Measurements from ENCODE around the gene ST3GAL6. TPM values are rescaled to one million over a fixed set of nuclear protein-coding genes. Genes with fewer than 3 reads are reported as not detected.

Gene ST3GAL6
- total RNA-seq, 3 donors from 2014 or later (not counting 1 experiment from before 2014, with no cell fraction given): 0.38 to 3.7 (median 1.4) TPM

DNA sequence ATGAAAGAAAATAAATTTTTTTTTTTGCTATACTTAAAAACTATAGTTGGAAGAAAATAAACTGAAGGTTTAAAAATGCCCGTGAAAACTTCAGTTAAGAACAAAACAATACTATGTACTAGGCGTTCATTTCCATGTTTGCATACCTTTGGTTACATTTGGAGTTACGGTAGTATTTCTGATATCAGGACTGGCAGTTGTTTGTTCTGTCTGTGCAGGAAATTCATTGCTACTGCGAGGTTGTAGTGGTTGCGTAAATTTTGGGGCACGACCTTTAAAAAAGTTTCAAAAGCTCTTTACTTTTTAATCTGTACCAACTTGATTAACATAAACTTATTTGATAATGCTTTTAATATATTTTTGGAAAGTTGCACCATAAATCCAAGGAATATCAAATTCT, 47.9 kb downstream of the ST3GAL6 start:
- 64% methylated on average over 4 of the region's 6 CpGs for WGBS (ENCODE audit: insufficient coverage)
- TF ChIP-seq, protein P1, sequence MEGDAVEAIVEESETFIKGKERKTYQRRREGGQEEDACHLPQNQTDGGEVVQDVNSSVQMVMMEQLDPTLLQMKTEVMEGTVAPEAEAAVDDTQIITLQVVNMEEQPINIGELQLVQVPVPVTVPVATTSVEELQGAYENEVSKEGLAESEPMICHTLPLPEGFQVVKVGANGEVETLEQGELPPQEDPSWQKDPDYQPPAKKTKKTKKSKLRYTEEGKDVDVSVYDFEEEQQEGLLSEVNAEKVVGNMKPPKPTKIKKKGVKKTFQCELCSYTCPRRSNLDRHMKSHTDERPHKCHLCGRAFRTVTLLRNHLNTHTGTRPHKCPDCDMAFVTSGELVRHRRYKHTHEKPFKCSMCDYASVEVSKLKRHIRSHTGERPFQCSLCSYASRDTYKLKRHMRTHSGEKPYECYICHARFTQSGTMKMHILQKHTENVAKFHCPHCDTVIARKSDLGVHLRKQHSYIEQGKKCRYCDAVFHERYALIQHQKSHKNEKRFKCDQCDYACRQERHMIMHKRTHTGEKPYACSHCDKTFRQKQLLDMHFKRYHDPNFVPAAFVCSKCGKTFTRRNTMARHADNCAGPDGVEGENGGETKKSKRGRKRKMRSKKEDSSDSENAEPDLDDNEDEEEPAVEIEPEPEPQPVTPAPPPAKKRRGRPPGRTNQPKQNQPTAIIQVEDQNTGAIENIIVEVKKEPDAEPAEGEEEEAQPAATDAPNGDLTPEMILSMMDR (IDR thresholded peaks at IDR 0.05): no peak
- no peak overlapping the region for H3K4me3 ChIP-seq (ENCODE audit: low read length)
- DNase-seq (no peak), ATAC-seq (no peak)
- no peak overlapping the region for H3K27ac ChIP-seq (ENCODE audit: low read length)
- Mint-ChIP-seq H3K4me1 (no peaks in the 10 kb centered on the region), H3K36me3 (no peaks in the 10 kb centered on the region), H3K27ac (no peak overlapping the region), H3K27me3 (ENCODE audit: low read depth in 2 of 2) (no peaks in the 10 kb centered on the region), H3K9me3 (no peaks in the 10 kb centered on the region), H3K4me3 (no peak overlapping the region)
- H3K4me1 ChIP-seq (ENCODE audit: control insufficient read depth, insufficient read depth, low read length): no peaks in the 10 kb centered on the region
- no peaks in the 10 kb centered on the region for H3K27me3 ChIP-seq (ENCODE audit: control insufficient read depth, insufficient read depth, low read length)
- H3K36me3 ChIP-seq (ENCODE audit: control insufficient read depth, insufficient read depth, low read length): no peaks in the 10 kb centered on the region
- H3K9me3 ChIP-seq (ENCODE audit: control insufficient read depth, insufficient read depth, low read length): no peaks in the 10 kb centered on the region
- intact Hi-C loops (cut with micrococcal nuclease): no loop called here

DNA sequence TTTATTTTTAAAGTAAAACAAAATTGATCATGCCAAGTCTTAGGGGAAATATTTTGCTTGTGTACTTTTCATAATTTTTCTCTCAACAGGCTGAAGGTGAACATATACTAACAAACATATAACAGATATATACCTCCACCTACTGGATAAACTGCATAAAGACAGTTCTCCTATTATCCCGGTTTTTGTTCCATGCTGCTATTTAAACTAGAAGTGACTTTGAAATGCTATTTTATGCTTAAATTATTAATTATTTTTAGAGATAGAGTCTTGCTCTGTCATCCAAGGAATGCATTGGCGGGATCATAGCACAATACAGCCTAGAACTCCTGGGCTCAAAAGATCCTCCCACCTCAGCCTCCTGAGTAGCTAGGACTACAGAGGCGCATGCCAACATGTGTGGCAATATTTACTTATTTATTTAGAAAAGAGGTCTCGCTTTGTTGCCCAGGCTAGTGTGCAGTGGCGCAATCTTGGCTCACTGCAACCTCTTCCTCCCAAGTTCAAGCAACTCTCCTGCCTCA, 49.8 kb downstream of the ST3GAL6 start:
- Histone ChIP-seq H3K4me1 (ENCODE audit: control insufficient read depth, insufficient read depth, low read length) (no peaks in the 10 kb centered on the region), H3K4me3 (ENCODE audit: low read length) (no peak overlapping the region), H3K9me3 (ENCODE audit: control insufficient read depth, insufficient read depth, low read length) (no peaks in the 10 kb centered on the region), H3K36me3 (ENCODE audit: control insufficient read depth, insufficient read depth, low read length) (no peaks in the 10 kb centered on the region), H3K27ac (ENCODE audit: low read length) (no peak overlapping the region), H3K27me3 (ENCODE audit: control insufficient read depth, insufficient read depth, low read length) (no peaks in the 10 kb centered on the region)
- WGBS (ENCODE audit: insufficient coverage): 49% methylated on average over 3 of the region's 5 CpGs
- no peak overlapping the region for H3K27ac Mint-ChIP-seq
- ATAC-seq (no peak), DNase-seq (peak in 1 of 2 donors; percentile 12)
- H3K27me3 Mint-ChIP-seq (ENCODE audit: low read depth in 2 of 2): no peaks in the 10 kb centered on the region
- H3K36me3 Mint-ChIP-seq: no peaks in the 10 kb centered on the region
- TF ChIP-seq, protein P1 (IDR thresholded peaks at IDR 0.05): no peak
- no peak overlapping the region for H3K4me3 Mint-ChIP-seq
- no peaks in the 10 kb centered on the region for H3K4me1 Mint-ChIP-seq
- no peaks in the 10 kb centered on the region for H3K9me3 Mint-ChIP-seq
- intact Hi-C loops (cut with micrococcal nuclease): no loop called here

DNA sequence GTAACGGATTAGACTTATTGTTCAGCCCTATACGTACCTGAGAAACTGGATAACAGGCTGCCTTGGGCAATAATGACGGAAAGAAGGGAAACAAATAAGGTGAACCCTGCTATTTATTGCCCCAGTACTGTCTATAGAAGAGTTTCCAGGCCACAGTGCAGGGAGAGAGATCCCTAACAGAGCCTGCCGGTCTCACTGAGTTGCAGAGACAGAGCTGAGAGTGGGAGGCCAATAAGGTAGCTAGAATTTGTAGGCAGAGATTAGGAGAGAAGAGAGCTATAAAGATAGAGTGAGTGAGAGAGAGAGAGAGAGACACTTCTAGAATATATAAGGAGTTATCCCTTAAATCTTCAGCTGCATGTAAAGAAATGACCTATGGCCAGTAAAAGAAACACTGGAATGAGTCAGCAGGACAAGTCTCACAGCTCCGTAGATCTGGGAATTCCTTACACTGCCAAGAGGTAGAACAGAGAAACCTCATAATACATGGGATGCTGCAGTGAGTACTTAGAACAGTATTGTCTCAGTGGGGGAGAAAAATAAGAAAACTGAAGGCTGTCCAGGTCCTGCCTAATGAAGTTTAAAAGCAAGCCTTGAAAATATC, 51.8 kb downstream of the ST3GAL6 start:
- Histone ChIP-seq H3K4me1 (ENCODE audit: control insufficient read depth, insufficient read depth, low read length) (no peaks in the 10 kb centered on the region), H3K36me3 (ENCODE audit: control insufficient read depth, insufficient read depth, low read length) (no peaks in the 10 kb centered on the region), H3K9me3 (ENCODE audit: control insufficient read depth, insufficient read depth, low read length) (no peaks in the 10 kb centered on the region), H3K4me3 (ENCODE audit: low read length) (no peak overlapping the region), H3K27ac (ENCODE audit: low read length) (no peak overlapping the region), H3K27me3 (ENCODE audit: control insufficient read depth, insufficient read depth, low read length) (no peaks in the 10 kb centered on the region)
- DNase-seq: no peak
- no peak overlapping the region for H3K27ac Mint-ChIP-seq
- intact Hi-C loops (cut with micrococcal nuclease): loop anchor here (5.0 kb wide), 1 partner anchor 357 kb away; no protein-coding TSS in a partner anchor
- H3K36me3 Mint-ChIP-seq: no peaks in the 10 kb centered on the region
- no peak overlapping the region for H3K4me3 Mint-ChIP-seq
- ATAC-seq: no peak
- TF ChIP-seq, protein P1 (IDR thresholded peaks at IDR 0.05): no peak
- no peaks in the 10 kb centered on the region for H3K9me3 Mint-ChIP-seq
- 88% methylated on average over 5 of the region's 5 CpGs for WGBS (ENCODE audit: insufficient coverage)
- H3K4me1 Mint-ChIP-seq: no peaks in the 10 kb centered on the region
- H3K27me3 Mint-ChIP-seq (ENCODE audit: low read depth in 2 of 2): no peaks in the 10 kb centered on the region
